Trophoblast cell (in vitro differentiated cells and primary cell): ENCODE results near the gene SDR9C7.

Experiments
- DNase-seq, 2 donors: peaks; one replicate each; pipeline ENCODE4 v3.0.0-alpha.2; 2016
- H2AFZ ChIP-seq: 2 replicates; pipeline ENCODE4 v1.6.1; 2013; ENCODE audit warnings: low read length, moderate library complexity, mild to moderate bottlenecking; ENCODE audit not compliant: insufficient read depth, poor library complexity
- H2AK5ac ChIP-seq: 2 replicates; pipeline ENCODE4 v1.6.1; 2013; ENCODE audit warnings: mild to moderate bottlenecking, low read length
- H2BK120ac ChIP-seq: 2 replicates; pipeline ENCODE4 v1.6.1; 2013; ENCODE audit warnings: low read length, mild to moderate bottlenecking, moderate library complexity; ENCODE audit not compliant: insufficient read depth, poor library complexity
- H2BK12ac ChIP-seq: 2 replicates; pipeline ENCODE4 v1.6.1; 2013; ENCODE audit warnings: mild to moderate bottlenecking, low read length, moderate library complexity
- H2BK5ac ChIP-seq: 2 replicates; pipeline ENCODE4 v1.6.1; 2013; ENCODE audit warnings: low read length, low read depth, moderate library complexity, mild to moderate bottlenecking; ENCODE audit not compliant: poor library complexity
- H3K14ac ChIP-seq: 2 replicates; pipeline ENCODE4 v1.6.1; 2013; ENCODE audit warnings: mild to moderate bottlenecking, low read length
- H3K18ac ChIP-seq: 2 replicates; pipeline ENCODE4 v1.6.1; 2013; ENCODE audit warnings: mild to moderate bottlenecking, low read length
- H3K23ac ChIP-seq: 2 replicates; pipeline ENCODE4 v1.6.1; 2013; ENCODE audit warnings: low read length
- H3K27ac ChIP-seq: 2 replicates; pipeline ENCODE4 v1.5.1; 2013; ENCODE audit warnings: low read depth, mild to moderate bottlenecking, inconsistent platforms, low read length, moderate library complexity
- H3K27me3 ChIP-seq: 2 replicates; pipeline ENCODE4 v1.6.1; 2013; ENCODE audit warnings: inconsistent platforms, mild to moderate bottlenecking, low read length, moderate library complexity; ENCODE audit not compliant: insufficient read depth
- H3K36me3 ChIP-seq, 2 experiments: 1 replicate in 1 of 2; 2 replicates in 1 of 2; pipeline ENCODE4 v1.6.1; 2013; ENCODE audit warnings: low read length in 2 of 2, mild to moderate bottlenecking in 2 of 2, moderate library complexity in 1 of 2; ENCODE audit not compliant: insufficient read depth in 2 of 2, control insufficient read depth in 1 of 2
- H3K4ac ChIP-seq: 2 replicates; pipeline ENCODE4 v1.6.1; 2013; ENCODE audit warnings: low read depth, mild to moderate bottlenecking, low read length, moderate library complexity
- H3K4me1 ChIP-seq, 2 experiments: 1 replicate in 1 of 2; 2 replicates in 1 of 2; pipeline ENCODE4 v1.6.1; 2013; ENCODE audit warnings: low read length in 2 of 2, mild to moderate bottlenecking in 2 of 2, moderate library complexity in 1 of 2; ENCODE audit not compliant: insufficient read depth in 2 of 2, control insufficient read depth in 1 of 2
- H3K4me2 ChIP-seq: 2 replicates; pipeline ENCODE4 v1.6.1; 2013; ENCODE audit warnings: inconsistent platforms, mild to moderate bottlenecking, low read length, moderate library complexity
- H3K4me3 ChIP-seq: 2 replicates; pipeline ENCODE4 v1.5.1; 2013; ENCODE audit warnings: mild to moderate bottlenecking, low read depth, low read length, inconsistent platforms
- H3K79me1 ChIP-seq: one replicate; pipeline ENCODE4 v1.6.1; 2013; ENCODE audit warnings: low read length
- H3K79me2 ChIP-seq: 2 replicates; pipeline ENCODE4 v1.6.1; 2013; ENCODE audit warnings: low read length, mild to moderate bottlenecking; ENCODE audit not compliant: control insufficient read depth, insufficient read depth, poor library complexity
- H3K9ac ChIP-seq: 2 replicates; pipeline ENCODE4 v1.6.1; 2013; ENCODE audit warnings: mild to moderate bottlenecking, low read length
- H3K9me3 ChIP-seq: 2 replicates; pipeline ENCODE4 v1.6.1; 2013; ENCODE audit warnings: low read depth, mild to moderate bottlenecking, control low read depth, inconsistent platforms, low read length; ENCODE audit not compliant: insufficient read depth
- H4K12ac ChIP-seq: 2 replicates; pipeline ENCODE4 v1.6.1; 2013; ENCODE audit warnings: low read depth, mild to moderate bottlenecking, low read length, moderate library complexity
- H4K8ac ChIP-seq: 2 replicates; pipeline ENCODE4 v1.6.1; 2013; ENCODE audit warnings: low read depth, mild to moderate bottlenecking, low read length, moderate library complexity
- H4K91ac ChIP-seq: one replicate; pipeline ENCODE4 v1.6.1; 2013; ENCODE audit warnings: low read depth, mild to moderate bottlenecking, low read length, moderate library complexity
- WGBS: extraction: QIAGEN DNeasy Blood & Tissue Kit; methylation state at CpG from one replicate; pipeline ENCODE4 v1.1.7; 2013; ENCODE audit warnings: missing lambda C conversion rate; ENCODE audit not compliant: insufficient read length, insufficient coverage; ENCODE audit errors: extremely low coverage; 5-methylcytosine and 5-hydroxymethylcytosine counted together

Gene SDR9C7

GRCh38 chr12:56935752-56936151 lies 1.5 kb upstream of the SDR9C7 start:
- H2BK120ac ChIP-seq, result no peak overlapping the region
- no peak overlapping the region for H3K18ac ChIP-seq
- H3K23ac ChIP-seq, result no peak overlapping the region
- no peak overlapping the region for H2BK12ac ChIP-seq
- H3K79me2 ChIP-seq, result no peaks in the 10 kb centered on the region
- DNase-seq, result no peak
- no peak overlapping the region for H2AFZ ChIP-seq
- no peak overlapping the region for H3K27ac ChIP-seq
- H3K9ac ChIP-seq, result no peak overlapping the region
- H4K91ac ChIP-seq, result no peak overlapping the region
- no peaks in the 10 kb centered on the region for H3K27me3 ChIP-seq
- H2AK5ac ChIP-seq, result no peak overlapping the region
- H3K14ac ChIP-seq, result no peak overlapping the region
- WGBS, result no CpG with 5 or more reads among the region's 2 CpGs
- no peak overlapping the region for H2BK5ac ChIP-seq
- no peak overlapping the region for H4K12ac ChIP-seq
- no peak overlapping the region for H3K4me2 ChIP-seq
- peaks cover 3% of the 10 kb centered on the region for H3K9me3 ChIP-seq
- no peak overlapping the region for H4K8ac ChIP-seq
- no peak overlapping the region for H3K4me3 ChIP-seq
- no peak overlapping the region for H3K4ac ChIP-seq
- no peaks in the 10 kb centered on the region for H3K36me3 ChIP-seq
- peaks cover 8 to 14% of the 10 kb centered on the region in 2 experiments for H3K4me1 ChIP-seq
- H3K79me1 ChIP-seq, result peaks cover 5% of the 10 kb centered on the region

- no peak overlapping the region for H3K9ac ChIP-seq
- H4K12ac ChIP-seq, result no peak overlapping the region
- no peak overlapping the region for H2AFZ ChIP-seq
- H3K4me3 ChIP-seq, result no peak overlapping the region
- H3K14ac ChIP-seq, result no peak overlapping the region
- H3K36me3 ChIP-seq, result no peaks in the 10 kb centered on the region
- no peak overlapping the region for H2BK120ac ChIP-seq
- peaks cover 3% of the 10 kb centered on the region for H3K9me3 ChIP-seq
- no peak for DNase-seq
- no peak overlapping the region for H2BK12ac ChIP-seq
- no peak overlapping the region for H3K4ac ChIP-seq
- H3K18ac ChIP-seq, result no peak overlapping the region
- no peak overlapping the region for H4K8ac ChIP-seq
- no peak overlapping the region for H4K91ac ChIP-seq
- WGBS, result no CpG with 5 or more reads among the region's 2 CpGs
- peaks cover 8 to 14% of the 10 kb centered on the region in 2 experiments for H3K4me1 ChIP-seq
- H2AK5ac ChIP-seq, result no peak overlapping the region
- no peak overlapping the region for H3K4me2 ChIP-seq
- H3K79me1 ChIP-seq, result peaks cover 5% of the 10 kb centered on the region
- H3K27me3 ChIP-seq, result no peaks in the 10 kb centered on the region
- H3K27ac ChIP-seq, result no peak overlapping the region
- H3K23ac ChIP-seq, result no peak overlapping the region
- H3K79me2 ChIP-seq, result no peaks in the 10 kb centered on the region
- H2BK5ac ChIP-seq, result no peak overlapping the region
Observed at GRCh38 chr12:56935157-56935556, 949 bp upstream of the SDR9C7 start.

DNA sequence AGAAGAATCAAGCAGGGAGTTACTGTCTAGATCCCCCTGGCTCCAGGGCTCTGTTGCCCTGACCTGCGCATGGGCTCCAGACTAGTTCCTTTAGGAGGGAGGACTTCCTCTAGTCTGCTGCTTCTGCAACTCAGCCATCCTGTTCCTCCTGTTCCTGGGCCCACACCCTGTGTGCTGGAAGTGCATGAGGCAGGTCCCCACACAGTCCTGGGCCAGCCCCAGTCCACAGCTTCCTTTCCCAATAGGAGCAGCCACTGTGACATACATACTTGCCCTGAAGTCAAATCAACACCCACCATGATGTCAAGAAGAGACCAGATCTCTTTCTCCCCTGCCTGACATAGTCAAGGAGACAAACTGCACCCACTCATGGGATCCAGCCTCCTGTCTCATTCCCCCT lies 1.3 kb downstream of the SDR9C7 start:
- Histone ChIP-seq H4K8ac (no peak overlapping the region), H2BK12ac (no peak overlapping the region), H3K14ac (no peak overlapping the region), H2BK120ac (no peak overlapping the region), H3K23ac (no peak overlapping the region), H2AFZ (no peak overlapping the region), H3K9ac (no peak overlapping the region), H3K4me1 (peaks cover 8 to 14% of the 10 kb centered on the region in 2 experiments), H3K4ac (no peak overlapping the region), H2BK5ac (no peak overlapping the region), H3K4me3 (no peak overlapping the region), H3K27ac (no peak overlapping the region), H4K12ac (no peak overlapping the region), H3K36me3 (no peaks in the 10 kb centered on the region), H3K79me2 (no peaks in the 10 kb centered on the region), H2AK5ac (no peak overlapping the region), H3K79me1 (peaks cover 5% of the 10 kb centered on the region), H3K4me2 (no peak overlapping the region), H3K18ac (no peak overlapping the region), H3K27me3 (no peaks in the 10 kb centered on the region), H4K91ac (no peak overlapping the region), H3K9me3 (peaks cover 3% of the 10 kb centered on the region)
- no CpG with 5 or more reads among the region's 1 CpG for WGBS
- peak in 1 of 2 donors; percentile 14 for DNase-seq

- no peak overlapping the region for H2AK5ac ChIP-seq
- peak overlapping the region; percentile 32 for H3K14ac ChIP-seq
- H2BK5ac ChIP-seq, result no peak overlapping the region
- peaks cover 5% of the 10 kb centered on the region for H3K79me1 ChIP-seq
- H3K4me3 ChIP-seq, result no peak overlapping the region
- no peak overlapping the region for H2AFZ ChIP-seq
- WGBS, result no CpG with 5 or more reads among the region's 5 CpGs
- peaks cover 8 to 14% of the 10 kb centered on the region in 2 experiments for H3K4me1 ChIP-seq
- no peaks in the 10 kb centered on the region for H3K27me3 ChIP-seq
- H4K91ac ChIP-seq, result peak overlapping the region; percentile 37
- DNase-seq, result no peak
- no peak overlapping the region for H4K12ac ChIP-seq
- H3K23ac ChIP-seq, result no peak overlapping the region
- H4K8ac ChIP-seq, result peak overlapping the region; percentile 83
- H3K27ac ChIP-seq, result no peak overlapping the region
- H2BK12ac ChIP-seq, result peak overlapping the region; percentile 53
- H3K9me3 ChIP-seq, result peaks cover 3% of the 10 kb centered on the region
- H3K4me2 ChIP-seq, result no peak overlapping the region
- no peak overlapping the region for H3K9ac ChIP-seq
- peak overlapping the region; percentile 69 for H2BK120ac ChIP-seq
- no peaks in the 10 kb centered on the region for H3K36me3 ChIP-seq
- no peak overlapping the region for H3K4ac ChIP-seq
- H3K79me2 ChIP-seq, result no peaks in the 10 kb centered on the region
- H3K18ac ChIP-seq, result no peak overlapping the region
Observed at GRCh38 chr12:56932146-56932545, 2.1 kb downstream of the SDR9C7 start.
